GM19351 (cell line): ENCODE results near the gene U2SURP.
A peak's percentile ranks its signal among the peaks of the same experiment; 100 is the strongest.
"Not testable (repeated sequence)": the region's sequence is repeated elsewhere in the genome, so short reads cannot be mapped to it uniquely, and the experiment has no call there.

Source experiments
- ATAC-seq: cut with Tn5 transposase; IDR thresholded peaks from one replicate; pipeline ENCODE4 v1.9.1; 2021; ENCODE audit warnings: mild to moderate bottlenecking, moderate library complexity; ENCODE audit not compliant: unreplicated experiment

The U2SURP gene

GRCh38 chr3:142976621-142977398 lies 24.6 kb upstream of the U2SURP start:
- no peak for ATAC-seq

- ATAC-seq, result no peak
These were observed 24.0 kb upstream of the U2SURP start for GRCh38 chr3:142977399-142977728.

- ATAC-seq, result no peak
These were observed 20.3 kb upstream of the U2SURP start for GRCh38 chr3:142981108-142981507.

- ATAC-seq, result no peak
These were observed 19.2 kb upstream of the U2SURP start for GRCh38 chr3:142982038-142982773.

GRCh38 chr3:142983318-142983717 lies 18.1 kb upstream of the U2SURP start:
- no peak for ATAC-seq

GRCh38 chr3:142984255-142984654 lies 17.1 kb upstream of the U2SURP start:
- ATAC-seq, result no peak

GRCh38 chr3:142987080-142987700 lies 14.2 kb upstream of the U2SURP start:
- no peak for ATAC-seq

GRCh38 chr3:142987707-142988106 lies 13.7 kb upstream of the U2SURP start:
- peak; percentile 57 for ATAC-seq

- ATAC-seq, result not testable (repeated sequence)
These were observed 13.1 kb upstream of the U2SURP start for GRCh38 chr3:142988221-142988620.

GRCh38 chr3:142988826-142989225 lies 12.5 kb upstream of the U2SURP start:
- ATAC-seq, result not testable (repeated sequence)

GRCh38 chr3:142990721-142991120 lies 10.6 kb upstream of the U2SURP start:
- ATAC-seq, result no peak

- ATAC-seq, result no peak
These were observed 9.0 kb upstream of the U2SURP start for GRCh38 chr3:142992323-142992722.

GRCh38 chr3:142993958-142994442 lies 7.4 kb upstream of the U2SURP start:
- ATAC-seq, result peak; percentile 85

GRCh38 chr3:142997330-142997729 lies 4.0 kb upstream of the U2SURP start:
- no peak for ATAC-seq

- no peak for ATAC-seq
These were observed 2.9 kb upstream of the U2SURP start for GRCh38 chr3:142998439-142998838.

- ATAC-seq, result no peak
These were observed 1.5 kb upstream of the U2SURP start for GRCh38 chr3:142999881-143000280.

GRCh38 chr3:143000528-143000927 lies 842 bp upstream of the U2SURP start:
- no peak for ATAC-seq

GRCh38 chr3:143001034-143001368 lies 369 bp upstream of the U2SURP start:
- peak; percentile 78 for ATAC-seq

GRCh38 chr3:143002083-143002712 lies 828 bp downstream of the U2SURP start:
- peak; percentile 36 for ATAC-seq

- ATAC-seq, result no peak
These were observed 1.4 kb downstream of the U2SURP start for GRCh38 chr3:143002727-143003126.

- ATAC-seq, result no peak
These were observed 3.5 kb downstream of the U2SURP start for GRCh38 chr3:143004823-143005222.
